ENCODE data around the gene COX19. TPM values are rescaled to one million over a fixed set of nuclear protein-coding genes. Genes with fewer than 3 reads are reported as not detected.

The COX19 gene
- polyA plus RNA-seq, 1 donor from 2014 or later = 16.0 TPM

- Histone ChIP-seq H3K9me3 (ENCODE audit: low read length) (no peaks in the 10 kb centered on the region), H2AFZ (ENCODE audit: low read depth, low read length) (no peak overlapping the region), H4K20me1 (ENCODE audit: insufficient read depth) (no peaks in the 10 kb centered on the region), H3K79me2 (replicated peaks; ENCODE audit: insufficient read depth, low read length) (no peaks in the 10 kb centered on the region), H3K36me3 (ENCODE audit: insufficient read depth, low read length) (no peaks in the 10 kb centered on the region), H3K9ac (ENCODE audit: low read length) (no peak overlapping the region), H3K4me2 (ENCODE audit: low read length) (no peak overlapping the region), H3K4me3 (ENCODE audit: low read length) (no peak overlapping the region), H3K27me3 (ENCODE audit: insufficient read depth, low read depth, low read length) (no peaks in the 10 kb centered on the region), H3F3A (ENCODE audit: insufficient read depth, low read length, poor library complexity, severe bottlenecking) (no peaks in the 10 kb centered on the region), H3K27ac (ENCODE audit: low read length) (no peak overlapping the region), H3K9me2 (ENCODE audit: insufficient read depth, low read length) (no peaks in the 10 kb centered on the region)
- TF ChIP-seq EZH2 (IDR thresholded peaks at IDR 0.05; ENCODE audit: borderline replicate concordance, insufficient read depth, low read length, poor library complexity, severe bottlenecking) (no peak), EP300 (conservative IDR thresholded peaks at IDR 0.05; ENCODE audit: poor library complexity, severe bottlenecking) (no peak), TAF1 (IDR thresholded peaks at IDR 0.05; ENCODE audit: low read depth) (no peak), RAD21 (conservative IDR thresholded peaks at IDR 0.05) (no peak), REST (IDR thresholded peaks at IDR 0.05; ENCODE audit: borderline replicate concordance) (no peak), MXI1 (conservative IDR thresholded peaks at IDR 0.05; ENCODE audit: poor library complexity, severe bottlenecking) (no peak), CTCF (IDR thresholded peaks at IDR 0.05; ENCODE audit: poor library complexity, severe bottlenecking) (no peak), POLR2AphosphoS5 (IDR thresholded peaks at IDR 0.05) (no peak), SMC3 (conservative IDR thresholded peaks at IDR 0.05; ENCODE audit: poor library complexity) (no peak)
These were observed 56.8 kb downstream of the COX19 start for GRCh38 chr7:918441-919113.

- no peaks in the 10 kb centered on the region for H3K27me3 ChIP-seq (ENCODE audit: insufficient read depth, low read depth, low read length)
- H2AFZ ChIP-seq (ENCODE audit: low read depth, low read length) = no peak overlapping the region
- no peaks in the 10 kb centered on the region for H3K9me3 ChIP-seq (ENCODE audit: low read length)
- H3K9me2 ChIP-seq (ENCODE audit: insufficient read depth, low read length) = no peaks in the 10 kb centered on the region
- no peak overlapping the region for H3K9ac ChIP-seq (ENCODE audit: low read length)
- no peaks in the 10 kb centered on the region for H3F3A ChIP-seq (ENCODE audit: insufficient read depth, low read length, poor library complexity, severe bottlenecking)
- H3K27ac ChIP-seq (ENCODE audit: low read length) = no peak overlapping the region
- no peak overlapping the region for H3K4me2 ChIP-seq (ENCODE audit: low read length)
- no peaks in the 10 kb centered on the region for H3K79me2 ChIP-seq (replicated peaks; ENCODE audit: insufficient read depth, low read length)
- TF ChIP-seq TAF1 (IDR thresholded peaks at IDR 0.05; ENCODE audit: low read depth) (no peak), EP300 (conservative IDR thresholded peaks at IDR 0.05; ENCODE audit: poor library complexity, severe bottlenecking) (no peak), SMC3 (conservative IDR thresholded peaks at IDR 0.05; ENCODE audit: poor library complexity) (no peak), RAD21 (conservative IDR thresholded peaks at IDR 0.05) (no peak), EZH2 (IDR thresholded peaks at IDR 0.05; ENCODE audit: borderline replicate concordance, insufficient read depth, low read length, poor library complexity, severe bottlenecking) (no peak), CTCF (IDR thresholded peaks at IDR 0.05; ENCODE audit: poor library complexity, severe bottlenecking) (no peak), REST (IDR thresholded peaks at IDR 0.05; ENCODE audit: borderline replicate concordance) (no peak), MXI1 (conservative IDR thresholded peaks at IDR 0.05; ENCODE audit: poor library complexity, severe bottlenecking) (no peak), POLR2AphosphoS5 (IDR thresholded peaks at IDR 0.05) (no peak)
- H3K36me3 ChIP-seq (ENCODE audit: insufficient read depth, low read length) = no peaks in the 10 kb centered on the region
- no peak overlapping the region for H3K4me3 ChIP-seq (ENCODE audit: low read length)
- H4K20me1 ChIP-seq (ENCODE audit: insufficient read depth) = no peaks in the 10 kb centered on the region
These were observed 57.3 kb downstream of the COX19 start for GRCh38 chr7:918118-918425.

Measured in neural cell (in vitro differentiated cells).